Immature natural killer cell (primary cell): ENCODE data around the gene FGFR2. TPM values are rescaled to one million over a fixed set of nuclear protein-coding genes. Genes with fewer than 3 reads are reported as not detected.
"Not testable (repeated sequence)": the region's sequence is repeated elsewhere in the genome, so short reads cannot be mapped to it uniquely, and the experiment has no call there.

ENCODE experiments used
- DNase-seq, 3 donors: peaks; one replicate each; pipeline ENCODE4 v3.0.0; 2022; ENCODE audit warnings: mixed read lengths in 1 of 3
- H3K27ac Mint-ChIP-seq, 6 donors: one replicate each; pipeline ENCODE4 v1.8.0; 2020; ENCODE audit warnings: mixed read lengths in 6 of 6, mild to moderate bottlenecking in 5 of 6, inconsistent platforms in 4 of 6, moderate library complexity in 3 of 6
- H3K27me3 Mint-ChIP-seq, 3 donors: one replicate each; pipeline ENCODE4 v1.8.0; 2020 to 2021; ENCODE audit warnings: low read depth in 3 of 3, mild to moderate bottlenecking in 3 of 3, mixed read lengths in 3 of 3, moderate library complexity in 3 of 3, inconsistent platforms in 1 of 3
- H3K36me3 Mint-ChIP-seq, 3 donors: one replicate each; pipeline ENCODE4 v1.8.0; 2020; ENCODE audit warnings: mixed read lengths in 3 of 3, inconsistent platforms in 2 of 3, mild to moderate bottlenecking in 2 of 3
- H3K4me1 Mint-ChIP-seq, 2 donors: one replicate each; pipeline ENCODE4 v1.8.0; 2020; ENCODE audit warnings: inconsistent platforms in 2 of 2, mild to moderate bottlenecking in 2 of 2, mixed read lengths in 2 of 2, moderate library complexity in 1 of 2
- H3K4me3 Mint-ChIP-seq, 5 donors: one replicate each; pipeline ENCODE4 v1.8.0; 2020; ENCODE audit warnings: mild to moderate bottlenecking in 5 of 5, mixed read lengths in 5 of 5, inconsistent platforms in 3 of 5, moderate library complexity in 3 of 5
- H3K9me3 Mint-ChIP-seq, 6 donors: one replicate each; pipeline ENCODE4 v1.8.0; 2020; ENCODE audit warnings: mild to moderate bottlenecking in 6 of 6, mixed read lengths in 6 of 6, inconsistent platforms in 4 of 6, moderate library complexity in 3 of 6
- polyA plus RNA-seq, 3 donors: library from polyadenylated mRNA; unstranded; fragments of 300-500 nt; fragmentation: Illumina TruSeq; gene quantifications; one replicate each; pipeline ENCODE4 v1.2.3, GENCODE V29; 2021

The FGFR2 gene
- polyA plus RNA-seq, 3 donors from 2014 or later, result not detected

- Mint-ChIP-seq H3K4me1 (no peaks in the 10 kb centered on the region), H3K27me3 (peaks cover 3 to 6% (median 4%) of the 10 kb centered on the region in 3 donors), H3K4me3 (no peak overlapping the region), H3K27ac (no peak overlapping the region), H3K36me3 (no peaks in the 10 kb centered on the region), H3K9me3 (peaks cover 0 to 2% (median 0%) of the 10 kb centered on the region in 6 donors)
- DNase-seq, result no peak
Observed at GRCh38 chr10:121525251-121526134, 72.8 kb downstream of the FGFR2 start.

- Mint-ChIP-seq H3K27ac (no peak overlapping the region), H3K4me1 (no peaks in the 10 kb centered on the region), H3K4me3 (no peak overlapping the region), H3K36me3 (no peaks in the 10 kb centered on the region), H3K9me3 (peaks cover 0 to 2% (median 0%) of the 10 kb centered on the region in 6 donors), H3K27me3 (peaks cover 3 to 5% (median 3%) of the 10 kb centered on the region in 3 donors)
- no peak for DNase-seq
Observed at GRCh38 chr10:121524157-121524817, 74.0 kb downstream of the FGFR2 start.

GRCh38 chr10:121522831-121523230 lies 75.4 kb downstream of the FGFR2 start:
- DNase-seq, result no peak
- Mint-ChIP-seq H3K4me1 (no peaks in the 10 kb centered on the region), H3K27me3 (peaks cover 3 to 5% (median 3%) of the 10 kb centered on the region in 3 donors), H3K36me3 (no peaks in the 10 kb centered on the region), H3K4me3 (no peak overlapping the region), H3K9me3 (peaks cover 0 to 2% (median 0%) of the 10 kb centered on the region in 6 donors), H3K27ac (no peak overlapping the region)

GRCh38 chr10:121521794-121522556 lies 76.3 kb downstream of the FGFR2 start:
- Mint-ChIP-seq H3K4me3 (no peak overlapping the region), H3K9me3 (peaks cover 0 to 2% (median 0%) of the 10 kb centered on the region in 6 donors), H3K4me1 (no peaks in the 10 kb centered on the region), H3K27me3 (peaks cover 3 to 5% (median 3%) of the 10 kb centered on the region in 3 donors), H3K27ac (no peak overlapping the region), H3K36me3 (no peaks in the 10 kb centered on the region)
- DNase-seq, result no peak

GRCh38 chr10:121520526-121520925 lies 77.7 kb downstream of the FGFR2 start:
- not testable (repeated sequence) for H3K4me1 Mint-ChIP-seq, H3K36me3 Mint-ChIP-seq, H3K27ac Mint-ChIP-seq, H3K4me3 Mint-ChIP-seq, H3K27me3 Mint-ChIP-seq, H3K9me3 Mint-ChIP-seq, DNase-seq

GRCh38 chr10:121519901-121520493 lies 78.2 kb downstream of the FGFR2 start:
- Mint-ChIP-seq H3K4me3 (no peak overlapping the region), H3K27me3 (peaks cover 3 to 6% (median 3%) of the 10 kb centered on the region in 3 donors), H3K27ac (no peak overlapping the region), H3K9me3 (peaks cover 0 to 2% (median 0%) of the 10 kb centered on the region in 6 donors), H3K36me3 (no peaks in the 10 kb centered on the region), H3K4me1 (no peaks in the 10 kb centered on the region)
- no peak for DNase-seq

- H3K4me1 Mint-ChIP-seq, result no peaks in the 10 kb centered on the region
- no peaks in the 10 kb centered on the region for H3K36me3 Mint-ChIP-seq
- peaks cover 0 to 2% (median 0%) of the 10 kb centered on the region in 6 donors for H3K9me3 Mint-ChIP-seq
- peaks cover 0 to 7% (median 3%) of the 10 kb centered on the region in 3 donors for H3K27me3 Mint-ChIP-seq
- H3K4me3 Mint-ChIP-seq, result no peak overlapping the region
- DNase-seq, result no peak
- no peak overlapping the region for H3K27ac Mint-ChIP-seq
Observed at GRCh38 chr10:121519411-121519810, 78.8 kb downstream of the FGFR2 start.

GRCh38 chr10:121518333-121518732 lies 79.9 kb downstream of the FGFR2 start:
- no peak overlapping the region for H3K27ac Mint-ChIP-seq
- H3K27me3 Mint-ChIP-seq, result peaks cover 0 to 7% (median 6%) of the 10 kb centered on the region in 3 donors
- no peak overlapping the region for H3K4me3 Mint-ChIP-seq
- peaks cover 0 to 4% (median 0%) of the 10 kb centered on the region in 6 donors for H3K9me3 Mint-ChIP-seq
- no peaks in the 10 kb centered on the region for H3K4me1 Mint-ChIP-seq
- no peaks in the 10 kb centered on the region for H3K36me3 Mint-ChIP-seq
- DNase-seq, result no peak

GRCh38 chr10:121516093-121516865 lies 82.0 kb downstream of the FGFR2 start:
- Mint-ChIP-seq H3K27me3 (peaks cover 0 to 7% (median 6%) of the 10 kb centered on the region in 3 donors), H3K4me1 (no peaks in the 10 kb centered on the region), H3K27ac (no peak overlapping the region), H3K4me3 (no peak overlapping the region), H3K36me3 (no peaks in the 10 kb centered on the region), H3K9me3 (peaks cover 0 to 2% (median 0%) of the 10 kb centered on the region in 6 donors)
- no peak for DNase-seq

- H3K36me3 Mint-ChIP-seq, result no peaks in the 10 kb centered on the region
- no peak overlapping the region for H3K27ac Mint-ChIP-seq
- H3K4me3 Mint-ChIP-seq, result no peak overlapping the region
- DNase-seq, result no peak
- peaks cover 0 to 4% (median 0%) of the 10 kb centered on the region in 6 donors for H3K9me3 Mint-ChIP-seq
- H3K4me1 Mint-ChIP-seq, result no peaks in the 10 kb centered on the region
- peaks cover 0 to 6% (median 2%) of the 10 kb centered on the region in 3 donors for H3K27me3 Mint-ChIP-seq
Observed at GRCh38 chr10:121514141-121514865, 83.9 kb downstream of the FGFR2 start.

GRCh38 chr10:121511943-121512342 lies 86.3 kb downstream of the FGFR2 start:
- H3K27me3 Mint-ChIP-seq, result peaks cover 0 to 9% (median 2%) of the 10 kb centered on the region in 3 donors
- no peak overlapping the region for H3K27ac Mint-ChIP-seq
- H3K4me3 Mint-ChIP-seq, result no peak overlapping the region
- H3K36me3 Mint-ChIP-seq, result no peaks in the 10 kb centered on the region
- H3K4me1 Mint-ChIP-seq, result no peaks in the 10 kb centered on the region
- DNase-seq, result no peak
- H3K9me3 Mint-ChIP-seq, result peaks cover 0 to 4% (median 0%) of the 10 kb centered on the region in 6 donors

- peaks cover 0 to 9% (median 2%) of the 10 kb centered on the region in 3 donors for H3K27me3 Mint-ChIP-seq
- DNase-seq, result no peak
Observed at GRCh38 chr10:121511460-121511859, 86.8 kb downstream of the FGFR2 start.

More at GRCh38 chr10:121511460-121511859, 86.8 kb downstream of the FGFR2 start:
- Mint-ChIP-seq H3K36me3 (no peaks in the 10 kb centered on the region), H3K27ac (no peak overlapping the region), H3K4me3 (no peak overlapping the region), H3K4me1 (no peaks in the 10 kb centered on the region), H3K9me3 (peaks cover 0 to 4% (median 0%) of the 10 kb centered on the region in 6 donors)
